Hepatocyte (in vitro differentiated cells): ENCODE data around the gene CHRNA7. TPM values are rescaled to one million over a fixed set of nuclear protein-coding genes. Genes with fewer than 3 reads are reported as not detected.

Experiments
- DNase-seq: peaks from one replicate; pipeline ENCODE4 v3.0.0-alpha.2; 2016; ENCODE audit warnings: low spot score
- H2AFZ ChIP-seq: fragments of 200-600 bp; sonication (generic); 2 replicates; pipeline ENCODE4 v1.6.0; 2016; ENCODE audit warnings: antibody characterized with exemption, mild to moderate bottlenecking
- H3K27ac ChIP-seq: fragments of 200-600 bp; sonication (generic); 2 replicates; pipeline ENCODE4 v1.5.1; 2016; ENCODE audit warnings: mild to moderate bottlenecking
- H3K27me3 ChIP-seq: fragments of 200-600 bp; sonication (generic); 2 replicates; pipeline ENCODE4 v1.6.1; 2016
- H3K36me3 ChIP-seq: fragments of 200-600 bp; sonication (generic); replicated peaks from 2 replicates; pipeline ENCODE4 v1.5.1; 2016; ENCODE audit warnings: low read depth; ENCODE audit not compliant: insufficient read depth
- H3K4me1 ChIP-seq: fragments of 200-600 bp; sonication (generic); 2 replicates; pipeline ENCODE4 v1.5.1; 2016; ENCODE audit warnings: mild to moderate bottlenecking, moderate library complexity; ENCODE audit not compliant: insufficient read depth
- H3K4me2 ChIP-seq: fragments of 200-600 bp; sonication (generic); 2 replicates; pipeline ENCODE4 v1.6.0; 2016
- H3K4me3 ChIP-seq: fragments of 200-600 bp; sonication (generic); 2 replicates; pipeline ENCODE4 v1.5.1; 2016; ENCODE audit warnings: mild to moderate bottlenecking
- H3K79me2 ChIP-seq: fragments of 200-600 bp; sonication (generic); 2 replicates; pipeline ENCODE4 v1.6.0; 2017; ENCODE audit warnings: mild to moderate bottlenecking
- H3K9me2 ChIP-seq: fragments of 200-600 bp; sonication (generic); replicated peaks from 2 replicates; pipeline ENCODE4 v1.6.0; 2017; ENCODE audit warnings: mild to moderate bottlenecking; ENCODE audit not compliant: insufficient read depth
- H3K9me3 ChIP-seq: fragments of 200-600 bp; sonication (generic); 2 replicates; pipeline ENCODE4 v1.5.1; 2016; ENCODE audit warnings: low read depth, mild to moderate bottlenecking
- H4K20me1 ChIP-seq: fragments of 200-600 bp; sonication (generic); 2 replicates; pipeline ENCODE4 v1.6.0; 2016; ENCODE audit warnings: mild to moderate bottlenecking; ENCODE audit not compliant: insufficient read depth, poor library complexity, severe bottlenecking
- CTCF ChIP-seq: fragments of 200-600 bp; sonication (generic); IDR thresholded peaks from 2 replicates; pipeline ENCODE4 v1.5.1; 2016; ENCODE audit warnings: antibody characterized with exemption, mild to moderate bottlenecking; ENCODE audit not compliant: poor library complexity
- EZH2 ChIP-seq: fragments of 200-600 bp; sonication (generic); IDR thresholded peaks from 2 replicates; pipeline ENCODE4 v1.6.1; 2016; ENCODE audit warnings: antibody characterized with exemption, mild to moderate bottlenecking, borderline replicate concordance
- EZH2phosphoT487 ChIP-seq: fragments of 200-600 bp; sonication (generic); IDR thresholded peaks from one replicate; pipeline ENCODE4 v1.6.1; 2018; ENCODE audit warnings: antibody characterized with exemption, mild to moderate bottlenecking, low read depth, moderate library complexity; ENCODE audit not compliant: unreplicated experiment, severe bottlenecking
- WGBS: methylation state at CpG from one replicate; pipeline ENCODE4 v1.1.6; 2016; ENCODE audit warnings: low lambda C conversion rate; ENCODE audit errors: missing lambda C conversion rate; 5-methylcytosine and 5-hydroxymethylcytosine counted together
- polyA plus RNA-seq: library from polyadenylated mRNA; unstranded; fragments of >200 nt; fragmentation: Nextera tagmentation; extraction: Ambion mirVana; gene quantifications from 2 replicates; pipeline ENCODE4 v1.2.1, GENCODE V29; 2016
- total RNA-seq: library from RNA; depleted of rRNA; stranded (reverse); fragments of >200 nt; gene quantifications from 2 replicates; pipeline ENCODE4 v1.2.3, GENCODE V29; 2014

Gene CHRNA7
- total and polyA plus RNA-seq, 2 experiments from 2014 or later, result 3.0 to 4.0 TPM

DNA sequence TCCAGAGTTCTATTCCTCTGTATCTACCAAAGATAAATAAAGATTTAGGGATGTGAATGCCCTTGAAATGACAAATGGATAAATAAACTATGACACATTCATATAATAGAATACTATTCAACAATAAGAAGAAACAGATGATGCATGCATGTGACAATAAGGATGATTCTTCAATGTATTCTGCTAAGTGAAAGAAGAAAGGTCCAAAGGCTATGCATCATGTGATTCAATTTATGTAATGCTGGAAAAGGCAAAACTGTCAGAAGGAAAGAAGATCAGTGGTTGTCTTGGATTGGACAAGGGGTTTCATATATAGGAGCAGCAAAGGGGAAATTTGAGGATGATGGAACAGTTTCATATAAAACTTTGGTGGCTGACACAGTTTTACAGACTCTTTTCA, 32.6 kb upstream of the CHRNA7 start:
- H3K4me2 ChIP-seq, result no peak overlapping the region
- H3K9me3 ChIP-seq, result no peaks in the 10 kb centered on the region
- no peaks in the 10 kb centered on the region for H3K4me1 ChIP-seq
- H3K27me3 ChIP-seq, result no peaks in the 10 kb centered on the region
- H3K27ac ChIP-seq, result no peak overlapping the region
- no peaks in the 10 kb centered on the region for H3K79me2 ChIP-seq
- no peaks in the 10 kb centered on the region for H4K20me1 ChIP-seq
- no peak overlapping the region for H3K4me3 ChIP-seq
- DNase-seq, result no peak
- H3K36me3 ChIP-seq, result no peaks in the 10 kb centered on the region
- H3K9me2 ChIP-seq, result no peaks in the 10 kb centered on the region
- TF ChIP-seq EZH2phosphoT487 (no peak), EZH2 (no peak), CTCF (no peak)
- no peak overlapping the region for H2AFZ ChIP-seq

DNA sequence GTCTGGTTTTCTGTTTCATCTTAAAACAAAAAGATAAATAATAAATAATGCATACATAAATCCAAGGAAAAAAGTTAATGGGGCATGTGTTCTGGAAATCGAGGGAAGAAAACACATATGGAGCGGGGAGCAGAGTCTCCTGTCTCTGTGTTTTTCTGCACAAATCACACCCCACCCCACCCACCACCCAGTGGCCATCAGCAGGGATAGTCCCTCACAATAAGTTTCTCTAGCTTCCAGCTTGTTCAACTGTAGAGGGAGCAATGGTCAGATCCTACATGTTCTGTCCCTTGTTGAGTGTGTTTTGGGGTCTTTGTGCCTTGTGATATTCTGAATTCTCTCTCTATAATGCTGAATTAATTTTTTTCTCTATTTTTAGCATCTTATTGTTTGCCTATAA, 26.8 kb upstream of the CHRNA7 start:
- Histone ChIP-seq H4K20me1 (no peaks in the 10 kb centered on the region), H2AFZ (no peak overlapping the region), H3K9me3 (no peaks in the 10 kb centered on the region), H3K4me1 (no peaks in the 10 kb centered on the region), H3K4me3 (no peak overlapping the region), H3K27me3 (no peaks in the 10 kb centered on the region), H3K9me2 (no peaks in the 10 kb centered on the region), H3K79me2 (no peaks in the 10 kb centered on the region), H3K4me2 (no peak overlapping the region), H3K27ac (no peak overlapping the region), H3K36me3 (no peaks in the 10 kb centered on the region)
- TF ChIP-seq CTCF (no peak), EZH2phosphoT487 (no peak), EZH2 (no peak)
- DNase-seq, result no peak
- WGBS, result 85% methylated on average over 2 of the region's 2 CpGs

DNA sequence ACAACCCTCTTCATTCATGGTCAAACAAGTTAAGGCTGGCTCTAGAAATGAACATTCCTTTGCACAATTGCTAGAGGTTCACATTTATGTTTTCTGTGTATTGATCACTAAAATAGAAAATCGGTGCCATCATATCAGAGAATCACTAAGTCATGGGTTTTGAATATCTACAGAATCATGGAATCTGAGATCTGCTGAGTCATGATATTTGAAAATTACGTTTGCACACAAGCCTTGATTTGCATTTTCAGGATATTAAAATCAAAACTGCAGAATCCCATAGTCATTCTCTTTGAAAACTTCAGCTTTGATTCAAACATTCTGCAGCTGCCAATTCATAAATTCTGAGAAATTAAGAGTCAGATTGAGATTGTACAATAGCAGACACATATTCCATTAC, 26.1 kb upstream of the CHRNA7 start:
- Histone ChIP-seq H3K4me1 (no peaks in the 10 kb centered on the region), H3K4me2 (no peak overlapping the region), H4K20me1 (no peaks in the 10 kb centered on the region), H3K4me3 (no peak overlapping the region), H3K79me2 (no peaks in the 10 kb centered on the region), H3K9me2 (no peaks in the 10 kb centered on the region), H3K36me3 (no peaks in the 10 kb centered on the region), H3K27me3 (no peaks in the 10 kb centered on the region), H3K9me3 (no peaks in the 10 kb centered on the region), H3K27ac (no peak overlapping the region), H2AFZ (no peak overlapping the region)
- TF ChIP-seq EZH2 (no peak), CTCF (no peak), EZH2phosphoT487 (no peak)
- 87% methylated on average over 2 of the region's 2 CpGs for WGBS
- no peak for DNase-seq

- no peak for DNase-seq
- TF ChIP-seq CTCF, result no peak
- no peak for TF ChIP-seq EZH2phosphoT487
- TF ChIP-seq EZH2, result no peak
- no peak overlapping the region for H2AFZ ChIP-seq
Observed at GRCh38 chr15:32007355-32007960, 22.9 kb upstream of the CHRNA7 start.

More at GRCh38 chr15:32007355-32007960, 22.9 kb upstream of the CHRNA7 start:
- WGBS, result 96% methylated on average over 6 of the region's 6 CpGs
- Histone ChIP-seq H3K36me3 (no peaks in the 10 kb centered on the region), H3K9me3 (no peaks in the 10 kb centered on the region), H3K4me2 (no peak overlapping the region), H3K4me1 (no peaks in the 10 kb centered on the region), H3K27me3 (no peaks in the 10 kb centered on the region), H3K27ac (no peak overlapping the region), H3K4me3 (no peak overlapping the region), H3K79me2 (no peaks in the 10 kb centered on the region), H4K20me1 (no peaks in the 10 kb centered on the region), H3K9me2 (no peaks in the 10 kb centered on the region)
